ENCODE results near the gene GPRASP3. TPM values are rescaled to one million over a fixed set of nuclear protein-coding genes. Genes with fewer than 3 reads are reported as not detected.

The GPRASP3 gene
- total RNA-seq, 1 experiment from 2014 or later: 13.7 TPM

DNA sequence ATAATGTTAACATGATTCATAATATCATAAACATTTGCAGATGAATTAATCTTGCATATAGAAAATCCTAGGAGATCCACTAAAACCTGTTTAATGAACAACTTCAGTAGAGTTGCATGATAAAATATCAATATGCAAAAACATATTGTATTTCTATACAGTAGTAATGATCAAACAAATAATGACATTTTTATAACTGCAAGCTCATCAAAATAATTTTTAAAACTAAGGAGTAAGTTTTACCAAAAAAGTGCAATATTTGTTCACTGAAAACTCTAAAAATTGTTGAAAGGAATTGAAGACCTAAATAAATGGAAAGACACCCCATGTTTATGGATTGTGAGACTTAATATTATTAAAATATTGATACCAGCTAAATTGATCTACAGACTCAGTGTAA lies 24.2 kb upstream of the GPRASP3 start:
- Mint-ChIP-seq H3K27ac (no peak overlapping the region), H3K36me3 (0 out of 2 replicates have a peak, but pooled peaks cover 2% of the 10 kb centered on the region), H3K4me3 (no peak overlapping the region), H3K9me3 (peaks cover 6% of the 10 kb centered on the region), H3K4me1 (no peaks in the 10 kb centered on the region), H3K27me3 (ENCODE audit: low read depth) (peaks cover 2% of the 10 kb centered on the region; the same call in 1 of the 2 replicates)
- no peak for DNase-seq (ENCODE audit: low spot score)
- ChIA-PET POLR2A (interaction anchor here (0.6 kb wide), 1 partner anchor 611 kb away, joined by 3 read pairs; no protein-coding TSS in a partner anchor), CTCF (no interaction called here)
- ATAC-seq: no peak
- TF ChIP-seq, protein P1, sequence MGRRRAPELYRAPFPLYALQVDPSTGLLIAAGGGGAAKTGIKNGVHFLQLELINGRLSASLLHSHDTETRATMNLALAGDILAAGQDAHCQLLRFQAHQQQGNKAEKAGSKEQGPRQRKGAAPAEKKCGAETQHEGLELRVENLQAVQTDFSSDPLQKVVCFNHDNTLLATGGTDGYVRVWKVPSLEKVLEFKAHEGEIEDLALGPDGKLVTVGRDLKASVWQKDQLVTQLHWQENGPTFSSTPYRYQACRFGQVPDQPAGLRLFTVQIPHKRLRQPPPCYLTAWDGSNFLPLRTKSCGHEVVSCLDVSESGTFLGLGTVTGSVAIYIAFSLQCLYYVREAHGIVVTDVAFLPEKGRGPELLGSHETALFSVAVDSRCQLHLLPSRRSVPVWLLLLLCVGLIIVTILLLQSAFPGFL (CRISPR knock-in tag; IDR thresholded peaks at IDR 0.05; ENCODE audit: borderline replicate concordance): no peak
- TF ChIP-seq ZNF317 (CRISPR knock-in tag; IDR thresholded peaks at IDR 0.05; ENCODE audit: borderline replicate concordance, low read depth) (no peak), USF2 (CRISPR knock-in tag; IDR thresholded peaks at IDR 0.05) (no peak), ZNF219 (CRISPR knock-in tag; IDR thresholded peaks at IDR 0.05; ENCODE audit: borderline replicate concordance) (no peak), ERG (CRISPR knock-in tag; IDR thresholded peaks at IDR 0.05) (no peak), GABPB1 (CRISPR knock-in tag; IDR thresholded peaks at IDR 0.05) (no peak), NR3C1 (CRISPR knock-in tag; conservative IDR thresholded peaks at IDR 0.05; ENCODE audit: low read depth) (no peak), E2F5 (CRISPR knock-in tag; IDR thresholded peaks at IDR 0.05) (no peak), FOXK1 (CRISPR knock-in tag; IDR thresholded peaks at IDR 0.05) (no peak), FOXP4 (CRISPR knock-in tag; IDR thresholded peaks at IDR 0.05) (no peak), NFE2L1 (CRISPR knock-in tag; IDR thresholded peaks at IDR 0.05) (no peak)
- TF ChIP-seq, protein P2, sequence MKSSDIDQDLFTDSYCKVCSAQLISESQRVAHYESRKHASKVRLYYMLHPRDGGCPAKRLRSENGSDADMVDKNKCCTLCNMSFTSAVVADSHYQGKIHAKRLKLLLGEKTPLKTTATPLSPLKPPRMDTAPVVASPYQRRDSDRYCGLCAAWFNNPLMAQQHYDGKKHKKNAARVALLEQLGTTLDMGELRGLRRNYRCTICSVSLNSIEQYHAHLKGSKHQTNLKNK (CRISPR knock-in tag; IDR thresholded peaks at IDR 0.05): no peak
- TF ChIP-seq, protein P3, sequence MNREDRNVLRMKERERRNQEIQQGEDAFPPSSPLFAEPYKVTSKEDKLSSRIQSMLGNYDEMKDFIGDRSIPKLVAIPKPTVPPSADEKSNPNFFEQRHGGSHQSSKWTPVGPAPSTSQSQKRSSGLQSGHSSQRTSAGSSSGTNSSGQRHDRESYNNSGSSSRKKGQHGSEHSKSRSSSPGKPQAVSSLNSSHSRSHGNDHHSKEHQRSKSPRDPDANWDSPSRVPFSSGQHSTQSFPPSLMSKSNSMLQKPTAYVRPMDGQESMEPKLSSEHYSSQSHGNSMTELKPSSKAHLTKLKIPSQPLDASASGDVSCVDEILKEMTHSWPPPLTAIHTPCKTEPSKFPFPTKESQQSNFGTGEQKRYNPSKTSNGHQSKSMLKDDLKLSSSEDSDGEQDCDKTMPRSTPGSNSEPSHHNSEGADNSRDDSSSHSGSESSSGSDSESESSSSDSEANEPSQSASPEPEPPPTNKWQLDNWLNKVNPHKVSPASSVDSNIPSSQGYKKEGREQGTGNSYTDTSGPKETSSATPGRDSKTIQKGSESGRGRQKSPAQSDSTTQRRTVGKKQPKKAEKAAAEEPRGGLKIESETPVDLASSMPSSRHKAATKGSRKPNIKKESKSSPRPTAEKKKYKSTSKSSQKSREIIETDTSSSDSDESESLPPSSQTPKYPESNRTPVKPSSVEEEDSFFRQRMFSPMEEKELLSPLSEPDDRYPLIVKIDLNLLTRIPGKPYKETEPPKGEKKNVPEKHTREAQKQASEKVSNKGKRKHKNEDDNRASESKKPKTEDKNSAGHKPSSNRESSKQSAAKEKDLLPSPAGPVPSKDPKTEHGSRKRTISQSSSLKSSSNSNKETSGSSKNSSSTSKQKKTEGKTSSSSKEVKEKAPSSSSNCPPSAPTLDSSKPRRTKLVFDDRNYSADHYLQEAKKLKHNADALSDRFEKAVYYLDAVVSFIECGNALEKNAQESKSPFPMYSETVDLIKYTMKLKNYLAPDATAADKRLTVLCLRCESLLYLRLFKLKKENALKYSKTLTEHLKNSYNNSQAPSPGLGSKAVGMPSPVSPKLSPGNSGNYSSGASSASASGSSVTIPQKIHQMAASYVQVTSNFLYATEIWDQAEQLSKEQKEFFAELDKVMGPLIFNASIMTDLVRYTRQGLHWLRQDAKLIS (CRISPR knock-in tag; IDR thresholded peaks at IDR 0.05; ENCODE audit: borderline replicate concordance): no peak
- TF ChIP-seq, protein P4, sequence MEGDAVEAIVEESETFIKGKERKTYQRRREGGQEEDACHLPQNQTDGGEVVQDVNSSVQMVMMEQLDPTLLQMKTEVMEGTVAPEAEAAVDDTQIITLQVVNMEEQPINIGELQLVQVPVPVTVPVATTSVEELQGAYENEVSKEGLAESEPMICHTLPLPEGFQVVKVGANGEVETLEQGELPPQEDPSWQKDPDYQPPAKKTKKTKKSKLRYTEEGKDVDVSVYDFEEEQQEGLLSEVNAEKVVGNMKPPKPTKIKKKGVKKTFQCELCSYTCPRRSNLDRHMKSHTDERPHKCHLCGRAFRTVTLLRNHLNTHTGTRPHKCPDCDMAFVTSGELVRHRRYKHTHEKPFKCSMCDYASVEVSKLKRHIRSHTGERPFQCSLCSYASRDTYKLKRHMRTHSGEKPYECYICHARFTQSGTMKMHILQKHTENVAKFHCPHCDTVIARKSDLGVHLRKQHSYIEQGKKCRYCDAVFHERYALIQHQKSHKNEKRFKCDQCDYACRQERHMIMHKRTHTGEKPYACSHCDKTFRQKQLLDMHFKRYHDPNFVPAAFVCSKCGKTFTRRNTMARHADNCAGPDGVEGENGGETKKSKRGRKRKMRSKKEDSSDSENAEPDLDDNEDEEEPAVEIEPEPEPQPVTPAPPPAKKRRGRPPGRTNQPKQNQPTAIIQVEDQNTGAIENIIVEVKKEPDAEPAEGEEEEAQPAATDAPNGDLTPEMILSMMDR (IDR thresholded peaks at IDR 0.05): no peak
- TF ChIP-seq, protein P5, sequence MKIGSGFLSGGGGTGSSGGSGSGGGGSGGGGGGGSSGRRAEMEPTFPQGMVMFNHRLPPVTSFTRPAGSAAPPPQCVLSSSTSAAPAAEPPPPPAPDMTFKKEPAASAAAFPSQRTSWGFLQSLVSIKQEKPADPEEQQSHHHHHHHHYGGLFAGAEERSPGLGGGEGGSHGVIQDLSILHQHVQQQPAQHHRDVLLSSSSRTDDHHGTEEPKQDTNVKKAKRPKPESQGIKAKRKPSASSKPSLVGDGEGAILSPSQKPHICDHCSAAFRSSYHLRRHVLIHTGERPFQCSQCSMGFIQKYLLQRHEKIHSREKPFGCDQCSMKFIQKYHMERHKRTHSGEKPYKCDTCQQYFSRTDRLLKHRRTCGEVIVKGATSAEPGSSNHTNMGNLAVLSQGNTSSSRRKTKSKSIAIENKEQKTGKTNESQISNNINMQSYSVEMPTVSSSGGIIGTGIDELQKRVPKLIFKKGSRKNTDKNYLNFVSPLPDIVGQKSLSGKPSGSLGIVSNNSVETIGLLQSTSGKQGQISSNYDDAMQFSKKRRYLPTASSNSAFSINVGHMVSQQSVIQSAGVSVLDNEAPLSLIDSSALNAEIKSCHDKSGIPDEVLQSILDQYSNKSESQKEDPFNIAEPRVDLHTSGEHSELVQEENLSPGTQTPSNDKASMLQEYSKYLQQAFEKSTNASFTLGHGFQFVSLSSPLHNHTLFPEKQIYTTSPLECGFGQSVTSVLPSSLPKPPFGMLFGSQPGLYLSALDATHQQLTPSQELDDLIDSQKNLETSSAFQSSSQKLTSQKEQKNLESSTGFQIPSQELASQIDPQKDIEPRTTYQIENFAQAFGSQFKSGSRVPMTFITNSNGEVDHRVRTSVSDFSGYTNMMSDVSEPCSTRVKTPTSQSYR (CRISPR knock-in tag; IDR thresholded peaks at IDR 0.05): no peak
